ENCODE results near the gene PAX8. TPM values are rescaled to one million over a fixed set of nuclear protein-coding genes. Genes with fewer than 3 reads are reported as not detected.

PAX8 gene
- total and polyA plus RNA-seq, 11 donors = 0.44 to 2.3 (median 0.53) TPM; not detected in 4

DNA sequence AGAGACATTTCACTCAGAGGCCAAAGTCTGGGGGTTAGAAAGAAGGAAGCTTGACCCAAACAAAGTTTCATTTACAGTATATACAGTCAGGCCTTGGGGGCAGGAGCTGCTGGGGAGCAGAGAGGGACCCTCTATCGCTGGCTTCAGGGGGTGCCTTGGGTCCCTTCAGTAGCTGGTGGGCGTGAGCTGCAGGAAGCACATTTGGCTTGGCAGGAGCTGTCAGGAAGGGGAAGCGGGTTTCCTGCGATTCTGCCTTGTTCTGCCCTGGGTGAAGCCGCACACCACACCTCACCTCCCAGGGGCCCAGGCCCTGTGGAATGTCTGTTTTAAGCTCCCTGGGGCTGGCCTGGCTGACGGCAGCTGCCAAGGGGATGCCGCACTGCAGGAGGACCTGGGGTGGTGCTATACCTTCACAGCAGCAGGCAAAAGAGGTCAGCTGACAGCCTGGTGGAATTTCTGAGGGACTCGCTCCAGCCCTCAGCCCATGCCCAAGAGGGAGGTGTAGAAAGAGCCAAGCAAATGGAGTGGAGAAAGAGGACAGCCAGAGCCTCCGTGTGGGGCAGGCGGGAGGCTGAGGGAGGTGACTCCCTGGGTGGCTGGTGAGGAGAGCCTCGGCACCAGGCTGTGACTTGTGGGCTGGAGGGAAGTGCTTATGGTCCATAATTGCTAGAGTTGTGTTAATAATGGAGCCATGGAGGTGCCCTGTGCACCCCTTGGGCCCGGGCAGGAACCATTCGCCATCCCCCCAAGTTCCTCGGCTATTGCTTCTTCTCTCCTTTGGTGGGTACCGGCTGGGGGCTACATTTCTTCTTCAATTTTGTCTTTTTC, 61.1 kb downstream of the PAX8 start:
- H3K4me1 ChIP-seq = peaks cover 0 to 47% (median 24%) of the 10 kb centered on the region in 12 donors
- no peaks in the 10 kb centered on the region for H3K36me3 ChIP-seq
- no peak overlapping the region for H3K4me3 ChIP-seq
- peak overlapping the region; percentile 35 to 83 (median 76) for H3K27ac ChIP-seq
- intact Hi-C loops (cut with DNase I) = no loop called here
- 59 to 82% (median 68%) methylated on average over 11 to 15 of the region's 15 CpGs for WGBS, 4 donors
- ATAC-seq (peak; percentile 64 to 80 (median 69)), DNase-seq (peak in 4 of 5 donors; percentile 44 to 64 (median 58))
- H3K9me3 ChIP-seq = no peaks in the 10 kb centered on the region
- H3K27me3 ChIP-seq = no peaks in the 10 kb centered on the region
- no peak for TF ChIP-seq CTCF (IDR thresholded peaks at IDR 0.05)
- no peak for TF ChIP-seq POLR2A (IDR thresholded peaks at IDR 0.05)

DNA sequence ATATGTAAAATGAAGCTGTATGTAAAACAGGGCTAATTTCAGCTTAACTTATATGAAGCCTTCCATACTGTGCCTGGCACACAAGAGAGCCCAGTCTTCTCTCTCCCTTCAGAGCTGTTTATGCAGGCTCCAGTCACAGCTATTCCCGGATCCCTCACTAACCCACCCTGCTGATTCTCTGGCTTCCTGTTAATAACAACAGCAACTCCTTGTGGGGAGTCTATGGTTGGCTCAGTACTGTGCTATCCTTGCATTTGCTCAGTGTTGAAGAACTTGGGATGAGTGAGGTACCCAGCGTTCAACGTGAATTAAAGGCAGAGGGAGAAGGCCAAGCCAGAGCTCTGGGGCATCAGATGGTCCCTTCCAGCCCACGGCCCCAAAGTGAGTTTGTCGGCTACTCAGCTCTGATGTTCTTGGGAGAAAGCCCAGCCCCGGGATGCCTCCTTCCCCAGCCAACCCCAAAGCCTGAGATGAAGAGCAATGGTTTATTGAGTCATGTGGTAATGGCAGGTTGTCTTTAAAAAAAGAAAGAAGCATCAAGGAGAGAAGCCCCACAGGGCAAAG, 61.7 kb downstream of the PAX8 start:
- H3K9me3 ChIP-seq = no peaks in the 10 kb centered on the region

GRCh38 chr2:113216321-113216720, 62.4 kb downstream of the PAX8 start:
- Histone ChIP-seq H3K9me3 (no peaks in the 10 kb centered on the region), H3K4me3 (no peak overlapping the region), H3K4me1 (peaks cover 1 to 57% (median 36%) of the 10 kb centered on the region in 12 donors), H3K36me3 (no peaks in the 10 kb centered on the region), H3K27me3 (no peaks in the 10 kb centered on the region), H3K27ac (peak overlapping the region in 8 of 12 donors; percentile 55 to 83 (median 76))
- TF ChIP-seq CTCF (IDR thresholded peaks at IDR 0.05) (no peak), POLR2A (IDR thresholded peaks at IDR 0.05) (no peak)
- no peak for ATAC-seq
- WGBS, 4 donors = 87 to 100% (median 90%) methylated on average over 2 of the region's 2 CpGs
- intact Hi-C loops (cut with DNase I) = no loop called here
- no peak for DNase-seq

More for the DNA sequence above, 61.7 kb downstream of the PAX8 start:
- no peaks in the 10 kb centered on the region for H3K27me3 ChIP-seq
- peak in 3 of 4 donors; percentile 32 to 68 (median 38) for ATAC-seq
- TF ChIP-seq CTCF (IDR thresholded peaks at IDR 0.05) (no peak), POLR2A (IDR thresholded peaks at IDR 0.05) (no peak)
- H3K27ac ChIP-seq = peak overlapping the region; percentile 35 to 83 (median 76)
- no peaks in the 10 kb centered on the region for H3K36me3 ChIP-seq
- no peak overlapping the region for H3K4me3 ChIP-seq
- DNase-seq = no peak
- H3K4me1 ChIP-seq = peaks cover 0 to 50% (median 29%) of the 10 kb centered on the region in 12 donors
- intact Hi-C loops (cut with DNase I) = no loop called here
- 57 to 64% (median 60%) methylated on average over 6 of the region's 6 CpGs for WGBS, 4 donors

- DNase-seq = no peak
- H3K36me3 ChIP-seq = no peaks in the 10 kb centered on the region
- intact Hi-C loops (cut with DNase I) = no loop called here
- H3K4me3 ChIP-seq = no peak overlapping the region
- H3K27me3 ChIP-seq = no peaks in the 10 kb centered on the region
- H3K9me3 ChIP-seq = no peaks in the 10 kb centered on the region
- no peak for ATAC-seq
- TF ChIP-seq CTCF (IDR thresholded peaks at IDR 0.05) (no peak), POLR2A (IDR thresholded peaks at IDR 0.05) (no peak)
- peaks cover 3 to 57% (median 42%) of the 10 kb centered on the region in 12 donors for H3K4me1 ChIP-seq
- H3K27ac ChIP-seq = no peak overlapping the region
- 97 to 100% (median 99%) methylated on average over 2 of the region's 2 CpGs for WGBS, 4 donors
These were observed 63.7 kb downstream of the PAX8 start for GRCh38 chr2:113215056-113215455.

Measured in heart left ventricle (tissue), 16 donors.